Superior temporal gyrus (tissue), 1 donor: ENCODE measurements around the gene FHDC1.

ENCODE experiments used
- DNase-seq: peaks from one replicate; pipeline ENCODE4 v3.0.0-alpha.2; 2016; ENCODE audit errors: extremely low spot score

FHDC1 gene

GRCh38 chr4:152957437-152958171 is 21.5 kb downstream of the FHDC1 start:
- DNase-seq = no peak

- DNase-seq = no peak
Observed at GRCh38 chr4:152959080-152959479, 23.0 kb downstream of the FHDC1 start.

- DNase-seq = no peak
Observed at GRCh38 chr4:152960082-152960481, 24.0 kb downstream of the FHDC1 start.

GRCh38 chr4:152961014-152961772 is 25.1 kb downstream of the FHDC1 start:
- no peak for DNase-seq

GRCh38 chr4:152961773-152962115 is 25.6 kb downstream of the FHDC1 start:
- no peak for DNase-seq

GRCh38 chr4:152962150-152962549 is 26.0 kb downstream of the FHDC1 start:
- DNase-seq = no peak

- no peak for DNase-seq
Observed at GRCh38 chr4:152964335-152964734, 28.2 kb downstream of the FHDC1 start.

- no peak for DNase-seq
Observed at GRCh38 chr4:152965611-152966010, 29.5 kb downstream of the FHDC1 start.

GRCh38 chr4:152967907-152968306 is 31.8 kb downstream of the FHDC1 start:
- DNase-seq = no peak

- no peak for DNase-seq
Observed at GRCh38 chr4:152968806-152969394, 32.8 kb downstream of the FHDC1 start.

- no peak for DNase-seq
Observed at GRCh38 chr4:152970102-152970820, 34.1 kb downstream of the FHDC1 start.

- DNase-seq = no peak
Observed at GRCh38 chr4:152971053-152971452, 34.9 kb downstream of the FHDC1 start.

GRCh38 chr4:152972821-152973628 is 36.9 kb downstream of the FHDC1 start:
- DNase-seq = no peak

- no peak for DNase-seq
Observed at GRCh38 chr4:152973629-152974467, 37.7 kb downstream of the FHDC1 start.

GRCh38 chr4:152974468-152975379 is 38.6 kb downstream of the FHDC1 start:
- DNase-seq = no peak

GRCh38 chr4:152975380-152976211 is 39.5 kb downstream of the FHDC1 start:
- DNase-seq = no peak

GRCh38 chr4:152976212-152976761 is 40.2 kb downstream of the FHDC1 start:
- DNase-seq = no peak

- no peak for DNase-seq
Observed at GRCh38 chr4:152979731-152980330, 43.7 kb downstream of the FHDC1 start.
